ENCODE measurements around the gene LCN12. TPM values are rescaled to one million over a fixed set of nuclear protein-coding genes. Genes with fewer than 3 reads are reported as not detected.

Gene LCN12
- total RNA-seq, 3 donors from 2014 or later: 1.8 to 5.6 TPM; not detected in 1

GRCh38 chr9:136935651-136936050 lies 16.4 kb upstream of the LCN12 start:
- DNase-seq (ENCODE audit: low spot score in 2 of 2): no peak
- Histone ChIP-seq H3K36me3 (no peaks in the 10 kb centered on the region), H3K27ac (no peak overlapping the region), H3K4me3 (no peak overlapping the region), H3K27me3 (no peaks in the 10 kb centered on the region), H3K9me3 (no peaks in the 10 kb centered on the region), H3K4me1 (no peaks in the 10 kb centered on the region)
- TF ChIP-seq CTCF (IDR thresholded peaks at IDR 0.05): no peak
- TF ChIP-seq POLR2A (IDR thresholded peaks at IDR 0.05): no peak
- TF ChIP-seq POLR2AphosphoS5 (IDR thresholded peaks at IDR 0.05): no peak
- intact Hi-C loops (cut with DNase I; ENCODE audit: low total_unique reads): no loop called here

GRCh38 chr9:136936645-136937170 lies 15.4 kb upstream of the LCN12 start:
- no peaks in the 10 kb centered on the region for H3K4me1 ChIP-seq
- no peak overlapping the region for H3K27ac ChIP-seq
- no peaks in the 10 kb centered on the region for H3K9me3 ChIP-seq
- peaks cover 7% of the 10 kb centered on the region for H3K36me3 ChIP-seq
- intact Hi-C loops (cut with DNase I; ENCODE audit: low total_unique reads): no loop called here
- no peak for DNase-seq (ENCODE audit: low spot score in 2 of 2)
- no peaks in the 10 kb centered on the region for H3K27me3 ChIP-seq
- TF ChIP-seq POLR2A (IDR thresholded peaks at IDR 0.05): no peak
- H3K4me3 ChIP-seq: no peak overlapping the region

- no peak for DNase-seq (ENCODE audit: low spot score in 2 of 2)
- H3K27me3 ChIP-seq: no peaks in the 10 kb centered on the region
- intact Hi-C loops (cut with DNase I; ENCODE audit: low total_unique reads): no loop called here
- H3K4me1 ChIP-seq: no peaks in the 10 kb centered on the region
- no peak overlapping the region for H3K4me3 ChIP-seq
- H3K36me3 ChIP-seq: peaks cover 11% of the 10 kb centered on the region
- H3K9me3 ChIP-seq: no peaks in the 10 kb centered on the region
- no peak for TF ChIP-seq CTCF (IDR thresholded peaks at IDR 0.05)
- TF ChIP-seq POLR2AphosphoS5 (IDR thresholded peaks at IDR 0.05): no peak
- no peak for TF ChIP-seq POLR2A (IDR thresholded peaks at IDR 0.05)
- H3K27ac ChIP-seq: no peak overlapping the region
Observed at GRCh38 chr9:136937186-136938001, 14.7 kb upstream of the LCN12 start.

- DNase-seq (ENCODE audit: low spot score in 2 of 2): no peak
- H3K9me3 ChIP-seq: no peaks in the 10 kb centered on the region
- H3K4me3 ChIP-seq: no peak overlapping the region
- TF ChIP-seq POLR2A (IDR thresholded peaks at IDR 0.05) (no peak), POLR2AphosphoS5 (IDR thresholded peaks at IDR 0.05) (no peak), CTCF (IDR thresholded peaks at IDR 0.05) (no peak)
- intact Hi-C loops (cut with DNase I; ENCODE audit: low total_unique reads): no loop called here
- no peak overlapping the region for H3K27ac ChIP-seq
- peaks cover 11% of the 10 kb centered on the region for H3K36me3 ChIP-seq
- no peaks in the 10 kb centered on the region for H3K27me3 ChIP-seq
- peaks cover 8 to 10% of the 10 kb centered on the region in 2 donors for H3K4me1 ChIP-seq
Observed at GRCh38 chr9:136939431-136939995, 12.6 kb upstream of the LCN12 start.

- Histone ChIP-seq H3K36me3 (peaks cover 11% of the 10 kb centered on the region), H3K27ac (no peak overlapping the region), H3K9me3 (no peaks in the 10 kb centered on the region), H3K4me3 (no peak overlapping the region), H3K4me1 (peaks cover 8 to 10% of the 10 kb centered on the region in 2 donors), H3K27me3 (no peaks in the 10 kb centered on the region)
- TF ChIP-seq POLR2AphosphoS5 (IDR thresholded peaks at IDR 0.05) (no peak), POLR2A (IDR thresholded peaks at IDR 0.05) (no peak), CTCF (IDR thresholded peaks at IDR 0.05) (no peak)
- no peak for DNase-seq (ENCODE audit: low spot score in 2 of 2)
- intact Hi-C loops (cut with DNase I; ENCODE audit: low total_unique reads): no loop called here
Observed at GRCh38 chr9:136939996-136940525, 12.0 kb upstream of the LCN12 start.
